ENCODE measurements around the gene TMEM120A. TPM values are rescaled to one million over a fixed set of nuclear protein-coding genes. Genes with fewer than 3 reads are reported as not detected.

Gene TMEM120A
- total RNA-seq, 4 donors from 2014 or later, result 21.3 to 56.7 (median 38.2) TPM

DNA sequence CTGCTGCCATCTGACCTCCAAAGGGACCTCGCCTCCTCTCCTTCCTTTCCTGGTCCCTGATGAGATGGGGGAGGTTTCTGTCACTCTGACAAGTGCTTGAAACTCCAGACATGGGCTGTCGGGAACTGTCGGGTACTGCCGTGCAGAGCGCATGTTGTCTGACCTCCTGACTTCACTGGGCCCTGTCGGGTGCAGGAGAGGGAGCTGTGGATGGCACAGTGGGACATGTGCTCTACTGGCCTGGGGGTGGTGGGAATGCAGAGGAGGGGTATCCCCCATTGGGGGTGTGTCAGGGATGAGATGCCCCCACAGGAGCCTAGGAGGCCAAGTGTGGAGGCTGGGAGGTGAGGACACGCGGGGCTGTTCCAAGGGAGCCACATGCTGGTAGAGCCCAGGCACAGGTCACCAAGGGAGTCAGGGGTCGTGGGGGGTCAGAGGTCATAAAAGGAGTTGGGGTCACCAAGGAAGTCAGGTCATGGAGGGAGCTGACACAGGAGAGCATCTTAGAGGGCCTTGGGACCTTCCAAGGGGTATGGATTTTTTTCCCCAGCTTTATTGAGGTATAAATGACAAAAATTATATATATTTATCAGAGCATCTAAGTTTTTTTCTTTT lies 30.9 kb downstream of the TMEM120A start:
- no peaks in the 10 kb centered on the region for H3K27me3 ChIP-seq
- no peaks in the 10 kb centered on the region for H3K9me3 ChIP-seq
- in situ Hi-C loops (cut with MboI; ENCODE audit: low sequenced_read_pairs in 4 of 4), result no loop called here
- intact Hi-C loops (cut with DNase I; ENCODE audit: low total_unique reads), result loop anchor here (10.0 kb wide), 1 partner anchor 1479 kb away; no protein-coding TSS in a partner anchor
- H3K4me3 ChIP-seq, result no peak overlapping the region
- peak overlapping the region; percentile 91 to 97 (median 94) for H3K27ac ChIP-seq
- peaks cover 0 to 12% of the 10 kb centered on the region in 2 donors for H3K36me3 ChIP-seq
- no peak for TF ChIP-seq POLR2A (IDR thresholded peaks at IDR 0.05)
- TF ChIP-seq, protein P1, sequence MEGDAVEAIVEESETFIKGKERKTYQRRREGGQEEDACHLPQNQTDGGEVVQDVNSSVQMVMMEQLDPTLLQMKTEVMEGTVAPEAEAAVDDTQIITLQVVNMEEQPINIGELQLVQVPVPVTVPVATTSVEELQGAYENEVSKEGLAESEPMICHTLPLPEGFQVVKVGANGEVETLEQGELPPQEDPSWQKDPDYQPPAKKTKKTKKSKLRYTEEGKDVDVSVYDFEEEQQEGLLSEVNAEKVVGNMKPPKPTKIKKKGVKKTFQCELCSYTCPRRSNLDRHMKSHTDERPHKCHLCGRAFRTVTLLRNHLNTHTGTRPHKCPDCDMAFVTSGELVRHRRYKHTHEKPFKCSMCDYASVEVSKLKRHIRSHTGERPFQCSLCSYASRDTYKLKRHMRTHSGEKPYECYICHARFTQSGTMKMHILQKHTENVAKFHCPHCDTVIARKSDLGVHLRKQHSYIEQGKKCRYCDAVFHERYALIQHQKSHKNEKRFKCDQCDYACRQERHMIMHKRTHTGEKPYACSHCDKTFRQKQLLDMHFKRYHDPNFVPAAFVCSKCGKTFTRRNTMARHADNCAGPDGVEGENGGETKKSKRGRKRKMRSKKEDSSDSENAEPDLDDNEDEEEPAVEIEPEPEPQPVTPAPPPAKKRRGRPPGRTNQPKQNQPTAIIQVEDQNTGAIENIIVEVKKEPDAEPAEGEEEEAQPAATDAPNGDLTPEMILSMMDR (IDR thresholded peaks at IDR 0.05 in 4 of 5, conservative IDR thresholded peaks at IDR 0.05 in 1 of 5), result no peak
- DNase-seq (no peak), ATAC-seq (no peak)
- peaks cover 58 to 61% of the 10 kb centered on the region in 2 donors for H3K4me1 ChIP-seq

DNA sequence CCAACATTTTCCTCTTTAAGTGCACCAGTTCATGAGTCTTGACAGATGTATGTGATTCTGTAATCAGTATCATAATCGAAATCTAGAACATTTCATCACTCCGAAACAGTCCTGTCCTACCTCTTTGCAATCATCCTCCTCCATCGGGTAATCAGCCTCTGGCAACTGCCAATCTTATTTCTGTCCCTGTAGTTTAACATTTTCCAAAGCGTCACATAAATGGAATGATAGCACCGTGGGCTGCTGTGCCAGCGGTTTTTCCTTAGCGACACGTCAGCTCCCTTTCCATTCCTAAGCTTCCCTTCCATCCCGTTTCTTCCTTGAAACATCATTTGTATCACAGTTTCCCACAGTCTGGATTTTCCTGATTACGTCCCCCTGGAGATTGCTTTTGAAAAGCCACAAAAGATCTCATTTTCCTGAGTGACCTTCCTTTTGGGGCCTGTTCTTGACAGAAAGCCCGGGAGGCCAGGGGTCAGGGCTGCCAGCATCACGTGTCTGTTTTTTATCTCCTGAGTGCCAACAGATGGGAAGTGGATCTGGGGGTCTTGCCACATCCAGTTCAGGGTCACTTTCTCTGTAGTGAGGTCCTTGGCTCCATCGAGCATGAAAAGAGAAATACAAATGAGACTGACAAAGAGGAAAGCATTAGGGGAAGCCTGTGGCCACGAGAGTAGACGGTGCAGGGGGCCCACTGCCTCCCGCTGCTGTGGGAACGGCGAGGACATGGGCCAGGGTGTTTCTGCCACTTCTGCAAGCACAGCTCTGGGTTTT lies 31.6 kb downstream of the TMEM120A start:
- ATAC-seq (peak in 1 of 2 donors; percentile 10), DNase-seq (no peak)
- Histone ChIP-seq H3K4me1 (peaks cover 51 to 54% of the 10 kb centered on the region in 2 donors), H3K4me3 (no peak overlapping the region), H3K36me3 (peaks cover 0 to 18% of the 10 kb centered on the region in 2 donors), H3K27me3 (no peaks in the 10 kb centered on the region), H3K27ac (peak overlapping the region; percentile 91 to 97 (median 94)), H3K9me3 (no peaks in the 10 kb centered on the region)
- intact Hi-C loops (cut with DNase I; ENCODE audit: low total_unique reads) (loop anchor here (10.0 kb wide), 1 partner anchor 1478 kb away; no protein-coding TSS in a partner anchor), in situ Hi-C loops (cut with MboI; ENCODE audit: low sequenced_read_pairs in 4 of 4) (no loop called here)
- no peak for TF ChIP-seq POLR2A (IDR thresholded peaks at IDR 0.05)
- TF ChIP-seq, protein P1 (IDR thresholded peaks at IDR 0.05 in 4 of 5, conservative IDR thresholded peaks at IDR 0.05 in 1 of 5), result no peak

DNA sequence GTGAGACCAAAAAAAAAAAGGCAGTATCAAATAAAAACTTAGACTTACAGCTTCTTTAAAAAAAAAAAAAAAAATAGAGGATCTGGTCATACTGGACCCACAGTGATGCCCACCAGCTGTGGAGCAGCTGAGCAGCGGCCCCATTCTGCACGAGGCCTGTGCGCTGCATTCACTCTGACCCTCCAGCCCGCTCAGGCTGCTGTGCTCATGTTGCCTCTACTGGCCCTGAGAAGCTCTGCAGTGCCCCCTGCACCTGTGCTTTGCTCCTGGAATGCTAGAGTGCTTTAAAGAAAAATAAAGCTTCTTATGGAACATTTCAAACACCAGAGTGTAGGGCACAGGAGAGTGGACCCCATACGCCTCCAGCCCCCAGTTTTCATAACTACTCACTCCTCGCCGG lies 33.2 kb downstream of the TMEM120A start:
- intact Hi-C loops (cut with DNase I; ENCODE audit: low total_unique reads), result loop anchor here (10.0 kb wide), 1 partner anchor 1476 kb away; no protein-coding TSS in a partner anchor
- in situ Hi-C loops (cut with MboI; ENCODE audit: low sequenced_read_pairs in 4 of 4), result no loop called here
- TF ChIP-seq, protein P1 (IDR thresholded peaks at IDR 0.05 in 4 of 5, conservative IDR thresholded peaks at IDR 0.05 in 1 of 5), result no peak
- TF ChIP-seq POLR2A (IDR thresholded peaks at IDR 0.05), result no peak
- no peaks in the 10 kb centered on the region for H3K27me3 ChIP-seq
- DNase-seq, result no peak
- no peak for ATAC-seq
- no peak overlapping the region for H3K4me3 ChIP-seq
- H3K27ac ChIP-seq, result peak overlapping the region; percentile 91 to 97 (median 94)
- H3K9me3 ChIP-seq, result no peaks in the 10 kb centered on the region
- peaks cover 40 to 42% of the 10 kb centered on the region in 2 donors for H3K4me1 ChIP-seq
- peaks cover 0 to 25% of the 10 kb centered on the region in 2 donors for H3K36me3 ChIP-seq

DNA sequence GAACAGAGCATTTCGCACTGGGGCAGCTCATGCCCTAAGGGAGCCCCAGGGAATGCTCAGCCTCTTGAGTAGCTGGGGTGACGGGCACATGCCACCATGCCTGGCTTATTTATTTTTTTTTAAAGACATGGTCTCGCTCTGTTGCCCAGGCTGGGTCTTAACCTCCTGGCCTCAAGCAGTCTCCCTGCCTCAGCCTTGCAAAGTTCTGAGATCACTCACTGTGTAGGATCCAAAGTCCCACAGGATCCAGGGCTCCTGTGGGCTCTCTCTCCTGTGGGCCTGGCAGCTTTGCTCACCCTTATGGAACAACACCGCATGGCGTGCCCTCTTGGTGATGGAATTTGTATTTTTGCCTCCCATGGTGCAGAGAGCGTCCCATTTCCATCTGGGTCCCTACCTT lies 34.0 kb downstream of the TMEM120A start:
- Histone ChIP-seq H3K4me1 (peaks cover 38 to 41% of the 10 kb centered on the region in 2 donors), H3K9me3 (no peaks in the 10 kb centered on the region), H3K36me3 (peaks cover 0 to 25% of the 10 kb centered on the region in 2 donors), H3K27me3 (no peaks in the 10 kb centered on the region), H3K4me3 (no peak overlapping the region), H3K27ac (peak overlapping the region in 1 of 4 donors; percentile 14)
- ATAC-seq, result no peak
- DNase-seq, result no peak
- intact Hi-C loops (cut with DNase I; ENCODE audit: low total_unique reads) (loop anchor here (10.0 kb wide), 1 partner anchor 1476 kb away; no protein-coding TSS in a partner anchor), in situ Hi-C loops (cut with MboI; ENCODE audit: low sequenced_read_pairs in 4 of 4) (no loop called here)
- no peak for TF ChIP-seq POLR2A (IDR thresholded peaks at IDR 0.05)
- TF ChIP-seq, protein P1 (IDR thresholded peaks at IDR 0.05 in 4 of 5, conservative IDR thresholded peaks at IDR 0.05 in 1 of 5), result no peak

Data from gastrocnemius medialis (tissue), 4 donors.